ENCODE results near the gene ARHGAP15.

DNA sequence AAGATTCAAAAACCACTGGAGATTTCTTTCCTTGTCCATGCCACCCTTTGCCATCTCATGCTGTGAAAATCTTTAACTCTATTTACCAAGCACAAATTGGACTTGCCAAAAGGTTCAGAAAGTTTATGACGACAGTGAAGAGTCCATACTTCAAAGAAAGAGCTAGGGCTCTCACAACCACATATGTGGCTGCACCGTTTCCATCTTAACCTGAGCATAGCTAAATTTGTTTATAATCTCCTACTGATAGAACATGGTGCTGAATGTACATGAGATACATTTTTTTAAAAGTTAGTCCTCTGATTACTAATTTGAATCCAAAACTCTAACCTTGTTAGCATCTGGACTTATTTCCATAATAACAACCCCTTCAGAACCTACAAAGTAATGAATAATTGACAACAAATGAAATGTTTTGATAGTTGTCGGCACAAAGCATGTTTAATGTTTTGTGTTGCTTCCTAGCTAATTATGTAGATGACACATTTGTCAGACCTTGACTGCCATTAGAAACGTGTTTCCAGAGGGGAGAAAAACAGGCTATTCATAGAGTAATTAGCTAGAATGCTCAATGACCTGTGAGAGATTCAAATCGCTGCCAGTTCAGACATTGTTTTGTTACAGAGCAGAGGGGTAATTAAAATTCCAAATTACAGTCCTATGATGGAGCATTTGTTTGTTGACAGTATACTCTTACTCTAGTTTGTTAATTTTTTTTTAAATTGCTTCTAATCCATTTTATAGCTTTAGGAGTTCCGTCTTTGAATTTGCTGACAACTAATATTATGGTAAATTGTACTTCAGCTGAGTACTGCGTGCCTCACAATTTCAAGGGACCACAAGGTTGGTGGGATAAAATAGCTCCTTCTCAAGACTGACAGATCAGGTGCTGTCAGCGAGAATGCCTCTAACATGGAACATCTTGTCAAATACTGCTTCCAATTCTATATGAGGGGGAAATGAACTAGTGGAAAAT, 31.8 kb downstream of the ARHGAP15 start:
- TF ChIP-seq, protein P1, sequence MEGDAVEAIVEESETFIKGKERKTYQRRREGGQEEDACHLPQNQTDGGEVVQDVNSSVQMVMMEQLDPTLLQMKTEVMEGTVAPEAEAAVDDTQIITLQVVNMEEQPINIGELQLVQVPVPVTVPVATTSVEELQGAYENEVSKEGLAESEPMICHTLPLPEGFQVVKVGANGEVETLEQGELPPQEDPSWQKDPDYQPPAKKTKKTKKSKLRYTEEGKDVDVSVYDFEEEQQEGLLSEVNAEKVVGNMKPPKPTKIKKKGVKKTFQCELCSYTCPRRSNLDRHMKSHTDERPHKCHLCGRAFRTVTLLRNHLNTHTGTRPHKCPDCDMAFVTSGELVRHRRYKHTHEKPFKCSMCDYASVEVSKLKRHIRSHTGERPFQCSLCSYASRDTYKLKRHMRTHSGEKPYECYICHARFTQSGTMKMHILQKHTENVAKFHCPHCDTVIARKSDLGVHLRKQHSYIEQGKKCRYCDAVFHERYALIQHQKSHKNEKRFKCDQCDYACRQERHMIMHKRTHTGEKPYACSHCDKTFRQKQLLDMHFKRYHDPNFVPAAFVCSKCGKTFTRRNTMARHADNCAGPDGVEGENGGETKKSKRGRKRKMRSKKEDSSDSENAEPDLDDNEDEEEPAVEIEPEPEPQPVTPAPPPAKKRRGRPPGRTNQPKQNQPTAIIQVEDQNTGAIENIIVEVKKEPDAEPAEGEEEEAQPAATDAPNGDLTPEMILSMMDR (IDR thresholded peaks at IDR 0.05; ENCODE audit: low read length), result no peak
- TF ChIP-seq EZH2 (IDR thresholded peaks at IDR 0.05; ENCODE audit: borderline replicate concordance, low read length), result no peak
